B cell (primary cell): ENCODE results near the gene FFAR3. TPM values are rescaled to one million over a fixed set of nuclear protein-coding genes. Genes with fewer than 3 reads are reported as not detected.

Experiments
- ATAC-seq: fragments of 200-7000 bp; cut with Tn5 transposase; one replicate; pipeline ENCODE4 v1.10.0; 2021; ENCODE audit warnings: low read depth, mild to moderate bottlenecking, moderate number of reproducible peaks, moderate library complexity
- CTCF ChIA-PET: fragments of 350-600 bp; sonication (Branson Sonifier 250); formaldehyde crosslinking; loops from one replicate; lab custom pipeline; 2021; ENCODE audit warnings: antibody characterized with exemption, inconsistent platforms; lab: Charles Lee
- POLR2A ChIA-PET: fragments of 350-600 bp; sonication (Branson Sonifier 250); formaldehyde crosslinking; loops from one replicate; lab custom pipeline; 2021; ENCODE audit warnings: antibody characterized with exemption; lab: Charles Lee
- DNase-seq: peaks from one replicate; pipeline ENCODE4 v3.0.0; 2013
- H2AFZ ChIP-seq: 2 replicates; pipeline ENCODE4 v1.6.1; 2012; ENCODE audit warnings: mild to moderate bottlenecking, low read depth, low read length; ENCODE audit not compliant: insufficient read depth, poor library complexity, severe bottlenecking
- H3K27ac ChIP-seq, 2 donors: 1 replicate in 1 of 2; 2 replicates in 1 of 2; pipeline ENCODE4 v1.5.1; 2012 to 2013; ENCODE audit warnings: low read length in 2 of 2, mild to moderate bottlenecking in 2 of 2, moderate library complexity in 1 of 2
- H3K27me3 ChIP-seq, 4 experiments: fragments of 200-600 bp in 1 of 4; sonication (generic) in 1 of 4; replicated peaks in 1 of 4; 1 replicate in 2 of 4; 2 replicates in 2 of 4; pipeline versions ENCODE4 v1.6.1 to v1.7.0; 2013 to 2016; ENCODE audit warnings: low read length in 3 of 4, mild to moderate bottlenecking in 2 of 4, mixed read lengths in 1 of 4, moderate library complexity in 1 of 4; ENCODE audit not compliant: insufficient read depth in 4 of 4, control insufficient read depth in 3 of 4; ENCODE audit errors: control extremely low read depth in 1 of 4
- H3K36me3 ChIP-seq, 2 experiments: replicated peaks in 1 of 2; 1 replicate in 1 of 2; 2 replicates in 1 of 2; pipeline versions ENCODE4 v1.6.1 to v1.7.1; 2013; ENCODE audit warnings: low read length in 1 of 2; ENCODE audit not compliant: insufficient read depth in 2 of 2, control insufficient read depth in 1 of 2; ENCODE audit errors: control extremely low read depth in 1 of 2, extremely low read depth in 1 of 2
- H3K4me1 ChIP-seq, 2 donors: fragments of 200-600 bp in 1 of 2; sonication (generic) in 1 of 2; 1 replicate in 1 of 2; 2 replicates in 1 of 2; pipeline versions ENCODE4 v1.5.1 to v1.6.1; 2013 to 2017; ENCODE audit warnings: low read length in 2 of 2; ENCODE audit not compliant: control insufficient read depth in 2 of 2, insufficient read depth in 2 of 2
- H3K4me2 ChIP-seq: replicated peaks from 2 replicates; pipeline ENCODE3; 2012; ENCODE audit warnings: mild to moderate bottlenecking, low read depth, low read length; ENCODE audit not compliant: poor library complexity, severe bottlenecking
- H3K4me3 ChIP-seq, 5 experiments: fragments of 200-600 bp in 1 of 5; sonication (generic) in 1 of 5; 1 replicate in 3 of 5; 2 replicates in 2 of 5; pipeline versions ENCODE4 v1.5.1 to v1.7.0; 2011 to 2016; ENCODE audit warnings: low read length in 4 of 5, mild to moderate bottlenecking in 4 of 5, low read depth in 2 of 5, control low read depth in 1 of 5, moderate library complexity in 1 of 5; ENCODE audit not compliant: insufficient read depth in 1 of 5; ENCODE audit errors: control extremely low read depth in 1 of 5, extremely low read depth in 1 of 5
- H3K79me2 ChIP-seq: fragments of 200-600 bp; sonication (generic); one replicate; pipeline ENCODE4 v1.6.0; 2016; ENCODE audit warnings: low read length; ENCODE audit not compliant: control insufficient read depth, insufficient read depth
- H3K9ac ChIP-seq: fragments of 200-600 bp; sonication (generic); 2 replicates; pipeline ENCODE4 v1.6.1; 2017; ENCODE audit warnings: mild to moderate bottlenecking, low read length, moderate library complexity
- H3K9me3 ChIP-seq, 3 donors: one replicate each; pipeline versions ENCODE4 v1.6.1 to v1.7.1; 2013; ENCODE audit warnings: low read length in 2 of 3; ENCODE audit not compliant: control insufficient read depth in 2 of 3, insufficient read depth in 1 of 3; ENCODE audit errors: control extremely low read depth in 1 of 3
- H4K20me1 ChIP-seq: 2 replicates; pipeline ENCODE4 v1.6.0; 2012; ENCODE audit warnings: mild to moderate bottlenecking, low read length; ENCODE audit not compliant: insufficient read depth, control insufficient read depth, poor library complexity, severe bottlenecking
- H3K27ac Mint-ChIP-seq: one replicate; pipeline ENCODE4 v1.8.0; 2021; ENCODE audit warnings: mixed read lengths
- H3K27me3 Mint-ChIP-seq: one replicate; pipeline ENCODE4 v1.8.0; 2021; ENCODE audit warnings: mixed read lengths
- H3K4me1 Mint-ChIP-seq: one replicate; pipeline ENCODE4 v1.8.0; 2021; ENCODE audit warnings: mixed read lengths
- H3K4me3 Mint-ChIP-seq: one replicate; pipeline ENCODE4 v1.8.0; 2021; ENCODE audit warnings: mixed read lengths
- H3K9me3 Mint-ChIP-seq: one replicate; pipeline ENCODE4 v1.8.0; 2022; ENCODE audit warnings: mixed read lengths; ENCODE audit not compliant: insufficient read depth
- EZH2 ChIP-seq: IDR thresholded peaks from 2 replicates; pipeline ENCODE4 v1.6.1; 2012; ENCODE audit warnings: borderline replicate concordance, low read depth, mild to moderate bottlenecking, moderate library complexity, low read length; ENCODE audit not compliant: insufficient read depth, poor library complexity, severe bottlenecking
- whole genome bisulfite sequencing: methylation state at CpG from one replicate; pipeline ENCODE4 v1.1.5; 2013; ENCODE audit warnings: missing lambda C conversion rate; ENCODE audit not compliant: insufficient coverage; 5-methylcytosine and 5-hydroxymethylcytosine counted together
- intact Hi-C: fragments of 100-400 bp; cut with micrococcal nuclease; formaldehyde crosslinking; loops from one replicate; pipeline ENCODE4 v1.10.0; 2022
- polyA plus RNA-seq: library from polyadenylated mRNA; depleted of rRNA; stranded (reverse); fragments of >200 nt; gene quantifications from 2 replicates; pipeline ENCODE4 v1.2.3, GENCODE V29; 2012
- total RNA-seq, 2 donors: library from RNA; stranded (reverse); fragments of 120-200 nt in 1 of 2; gene quantifications; 1 replicate in 1 of 2; 2 replicates in 1 of 2; pipeline versions ENCODE4 v1.2.3 to v1.2.4, GENCODE V29; 2013 to 2022
- TF ChIP-seq, protein P1 (sequence below): fragments of 200-600 bp; IDR thresholded peaks from one replicate; pipeline ENCODE4 v1.8.0; 2022; ENCODE audit warnings: antibody characterized with exemption, mild to moderate bottlenecking

FFAR3 gene
- total and polyA plus RNA-seq, 2 donors (not counting 1 experiment from before 2014, with no cell fraction given), result 0.63 TPM; not detected in 1

DNA sequence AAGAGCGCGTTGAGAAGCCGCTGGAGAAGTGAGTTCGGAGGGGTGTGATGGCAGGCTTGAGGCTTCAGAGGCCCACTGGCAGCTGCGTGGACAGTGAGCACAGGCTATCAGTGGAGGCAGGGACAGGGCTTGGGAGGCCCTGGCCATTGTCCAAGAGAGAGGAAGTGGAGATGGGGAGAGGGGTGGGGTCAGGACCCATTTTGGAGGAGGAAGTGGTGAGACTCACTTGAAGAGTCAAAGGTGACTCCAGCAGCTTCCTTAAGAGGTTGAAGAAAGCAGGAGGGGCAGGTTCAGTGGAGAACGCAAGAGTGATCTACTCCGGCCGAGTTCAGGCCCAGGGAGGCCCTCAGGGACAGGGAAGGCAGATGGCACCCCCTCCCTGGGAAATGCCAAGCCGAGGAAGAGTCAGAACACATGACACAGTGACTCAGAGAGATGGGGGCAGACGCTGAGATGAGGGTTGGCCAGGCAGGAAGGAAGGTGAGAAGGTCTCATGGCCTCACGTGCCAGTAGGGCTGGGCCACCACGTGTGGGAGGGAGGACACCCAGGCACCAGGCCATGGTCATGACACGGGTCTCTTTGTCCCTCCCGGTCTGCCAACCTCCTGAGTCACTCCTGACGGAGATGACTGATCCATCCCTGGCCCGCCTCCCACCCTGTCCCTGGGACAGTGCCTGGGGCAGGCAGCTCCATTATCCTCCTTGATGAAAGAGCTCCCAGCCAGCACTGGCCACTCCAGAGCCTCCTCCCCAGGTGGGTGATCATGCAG lies 39.4 kb upstream of the FFAR3 start:
- peaks cover 34% of the 10 kb centered on the region for H3K79me2 ChIP-seq
- Mint-ChIP-seq H3K27ac (peak overlapping the region; percentile 91), H3K9me3 (no peaks in the 10 kb centered on the region), H3K27me3 (no peaks in the 10 kb centered on the region), H3K4me1 (peaks cover 84% of the 10 kb centered on the region), H3K4me3 (peak overlapping the region; percentile 75)
- H3K4me3 ChIP-seq, result peak overlapping the region in 1 of 5 experiments; percentile 53
- H3K27ac ChIP-seq, result peak overlapping the region; percentile 94 to 97
- H3K4me1 ChIP-seq, result peaks cover 81 to 97% of the 10 kb centered on the region in 2 donors
- peak overlapping the region; percentile 84 for H3K4me2 ChIP-seq
- ChIA-PET POLR2A (interaction anchor here (0.6 to 8.3 kb wide), 4 partner anchors 12 to 252 kb away, joined by 3 to 106 read pairs (median 5); partner anchors contain the start of gene CD22), CTCF (interaction anchor here (1.1 to 5.0 kb wide), 9 partner anchors 10 to 150 kb away, joined by 3 to 26 read pairs (median 6); partner anchors contain the start of genes CD22 and FFAR1)
- ATAC-seq, result peak; percentile 25
- H3K9ac ChIP-seq, result peak overlapping the region; percentile 26
- no peaks in the 10 kb centered on the region for H3K27me3 ChIP-seq
- H3K9me3 ChIP-seq, result peaks cover 0 to 3% (median 0%) of the 10 kb centered on the region in 3 donors
- no peak for TF ChIP-seq EZH2
- TF ChIP-seq, protein P1, sequence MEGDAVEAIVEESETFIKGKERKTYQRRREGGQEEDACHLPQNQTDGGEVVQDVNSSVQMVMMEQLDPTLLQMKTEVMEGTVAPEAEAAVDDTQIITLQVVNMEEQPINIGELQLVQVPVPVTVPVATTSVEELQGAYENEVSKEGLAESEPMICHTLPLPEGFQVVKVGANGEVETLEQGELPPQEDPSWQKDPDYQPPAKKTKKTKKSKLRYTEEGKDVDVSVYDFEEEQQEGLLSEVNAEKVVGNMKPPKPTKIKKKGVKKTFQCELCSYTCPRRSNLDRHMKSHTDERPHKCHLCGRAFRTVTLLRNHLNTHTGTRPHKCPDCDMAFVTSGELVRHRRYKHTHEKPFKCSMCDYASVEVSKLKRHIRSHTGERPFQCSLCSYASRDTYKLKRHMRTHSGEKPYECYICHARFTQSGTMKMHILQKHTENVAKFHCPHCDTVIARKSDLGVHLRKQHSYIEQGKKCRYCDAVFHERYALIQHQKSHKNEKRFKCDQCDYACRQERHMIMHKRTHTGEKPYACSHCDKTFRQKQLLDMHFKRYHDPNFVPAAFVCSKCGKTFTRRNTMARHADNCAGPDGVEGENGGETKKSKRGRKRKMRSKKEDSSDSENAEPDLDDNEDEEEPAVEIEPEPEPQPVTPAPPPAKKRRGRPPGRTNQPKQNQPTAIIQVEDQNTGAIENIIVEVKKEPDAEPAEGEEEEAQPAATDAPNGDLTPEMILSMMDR, result no peak
- H4K20me1 ChIP-seq, result no peaks in the 10 kb centered on the region
- intact Hi-C loops, result no loop called here
- no peaks in the 10 kb centered on the region for H3K36me3 ChIP-seq
- DNase-seq, result peak; percentile 65
- 51% methylated on average over 16 of the region's 16 CpGs for WGBS
- no peak overlapping the region for H2AFZ ChIP-seq
